SK-N-SH (cell line): Measurements from ENCODE around the gene ABHD1. TPM values are rescaled to one million over a fixed set of nuclear protein-coding genes. Genes with fewer than 3 reads are reported as not detected.

Experiments
- CTCF ChIA-PET: fragments of 300-600, 350-600 bp; formaldehyde crosslinking; extraction: SDS; loops from one replicate; lab custom pipeline; 2021; lab: Yijun Ruan, JAX
- POLR2A ChIA-PET: fragments of 350-600 bp; sonication (Branson Sonifier 250); formaldehyde crosslinking; extraction: SDS; loops from one replicate; lab custom pipeline; 2020; ENCODE audit warnings: antibody characterized with exemption, inconsistent platforms; lab: Yijun Ruan, JAX
- DNase-seq: peaks from one replicate; pipeline ENCODE4 v3.0.0; 2012
- H2AFZ ChIP-seq: fragments of 200-600 bp; sonication (generic); 2 replicates; pipeline ENCODE4 v1.8.1; 2016; ENCODE audit warnings: antibody characterized with exemption, mild to moderate bottlenecking, low read depth
- H3F3A ChIP-seq: fragments of 200-600 bp; sonication (generic); replicated peaks from 2 replicates; pipeline ENCODE3; 2016; ENCODE audit warnings: antibody characterized with exemption, mild to moderate bottlenecking; ENCODE audit not compliant: insufficient read depth
- H3K27ac ChIP-seq, 2 experiments: fragments of 200-500 bp in 1 of 2; fragments of 200-600 bp in 1 of 2; sonication (Bioruptor generic) in 1 of 2; sonication (generic), shearing (Covaris generic) in 1 of 2; 2 replicates each; pipeline versions ENCODE4 v1.5.1 to v1.6.1; 2014 to 2016; ENCODE audit warnings: low read depth in 2 of 2, inconsistent platforms in 1 of 2, low read length in 1 of 2, mild to moderate bottlenecking in 1 of 2, mixed read lengths in 1 of 2
- H3K27me3 ChIP-seq: fragments of 200-600 bp; sonication (generic), shearing (Covaris generic); 2 replicates; pipeline ENCODE4 v1.6.1; 2016; ENCODE audit warnings: mixed run types; ENCODE audit not compliant: insufficient read depth
- H3K36me3 ChIP-seq, 2 experiments: fragments of 200-500 bp in 1 of 2; fragments of 200-600 bp in 1 of 2; sonication (Bioruptor generic) in 1 of 2; sonication (generic) in 1 of 2; replicated peaks in 1 of 2; 2 replicates each; pipeline versions ENCODE3 to v1.5.1; 2014 to 2016; ENCODE audit warnings: low read length in 1 of 2, mild to moderate bottlenecking in 1 of 2; ENCODE audit not compliant: insufficient read depth in 2 of 2, control insufficient read depth in 1 of 2
- H3K4me1 ChIP-seq, 2 experiments: fragments of 200-500 bp in 1 of 2; fragments of 200-600 bp in 1 of 2; sonication (Bioruptor generic) in 1 of 2; sonication (generic), shearing (Covaris generic) in 1 of 2; 2 replicates each; pipeline versions ENCODE4 v1.5.1 to v1.6.1; 2014 to 2016; ENCODE audit warnings: low read depth in 1 of 2, low read length in 1 of 2, mixed run types in 1 of 2; ENCODE audit not compliant: insufficient read depth in 2 of 2, control insufficient read depth in 1 of 2
- H3K4me2 ChIP-seq: fragments of 200-600 bp; sonication (generic), shearing (Covaris generic); 2 replicates; pipeline ENCODE4 v1.6.1; 2017; ENCODE audit warnings: mixed run types
- H3K4me3 ChIP-seq, 2 experiments: fragments of 200-500 bp in 1 of 2; fragments of 200-600 bp in 1 of 2; sonication (Bioruptor generic) in 1 of 2; sonication (generic), shearing (Covaris generic) in 1 of 2; 2 replicates each; pipeline versions ENCODE4 v1.5.1 to v1.8.1; 2014 to 2016; ENCODE audit warnings: low read depth in 2 of 2, inconsistent platforms in 1 of 2, low read length in 1 of 2, mild to moderate bottlenecking in 1 of 2, mixed read lengths in 1 of 2, moderate library complexity in 1 of 2
- H3K79me2 ChIP-seq: fragments of 200-600 bp; sonication (generic); 2 replicates; pipeline ENCODE4 v1.8.1; 2017; ENCODE audit warnings: mild to moderate bottlenecking; ENCODE audit not compliant: insufficient read depth
- H3K9ac ChIP-seq: fragments of 200-600 bp; sonication (generic); 2 replicates; pipeline ENCODE4 v1.6.1; 2017; ENCODE audit warnings: mixed run types
- H3K9me2 ChIP-seq: fragments of 200-600 bp; sonication (generic); 2 replicates; pipeline ENCODE4 v1.6.1; 2017; ENCODE audit warnings: mixed run types
- H3K9me3 ChIP-seq: fragments of 200-600 bp; sonication (generic); 2 replicates; pipeline ENCODE4 v1.6.1; 2017; ENCODE audit warnings: mixed run types, mild to moderate bottlenecking, moderate library complexity
- H4K20me1 ChIP-seq: fragments of 200-600 bp; sonication (generic); 2 replicates; pipeline ENCODE4 v1.6.1; 2017; ENCODE audit warnings: mild to moderate bottlenecking, mixed run types; ENCODE audit not compliant: insufficient read depth
- EP300 ChIP-seq, 2 experiments: IDR thresholded peaks; 2 replicates each; pipeline versions ENCODE4 v1.4.0 to v1.6.1; 2012; ENCODE audit warnings: borderline replicate concordance in 1 of 2, low read depth in 1 of 2, low read length in 1 of 2
- EZH2phosphoT487 ChIP-seq: fragments of 200-600 bp; sonication (generic); IDR thresholded peaks from 2 replicates; pipeline ENCODE4 v1.6.1; 2017; ENCODE audit warnings: low read depth, mixed run types, mild to moderate bottlenecking, antibody characterized with exemption, moderate library complexity, borderline replicate concordance
- FOXJ3 ChIP-seq: sonication (generic); formaldehyde crosslinking; IDR thresholded peaks from 2 replicates; pipeline ENCODE4 v1.5.1; 2020; ENCODE audit warnings: mild to moderate bottlenecking, missing genetic modification reagents
- GABPA ChIP-seq: IDR thresholded peaks from 2 replicates; pipeline ENCODE4 v1.4.0; 2012; ENCODE audit warnings: low read depth, mild to moderate bottlenecking
- RCOR1 ChIP-seq: fragments of 150-350 bp; IDR thresholded peaks from 2 replicates; pipeline ENCODE4 v1.6.1; 2017; ENCODE audit warnings: antibody characterized with exemption, low read length
- RFX5 ChIP-seq: IDR thresholded peaks from 2 replicates; pipeline ENCODE4 v1.6.1; 2012; ENCODE audit warnings: mild to moderate bottlenecking, improper control_type of control experiment, low read length
- TAF1 ChIP-seq: IDR thresholded peaks from 2 replicates; pipeline ENCODE4 v1.6.1; 2012; ENCODE audit warnings: low read depth, mild to moderate bottlenecking, low read length, moderate library complexity, borderline replicate concordance
- WGBS: methylation state at CpG from one replicate; pipeline ENCODE4 v1.1.6; 2017; ENCODE audit warnings: low lambda C conversion rate; 5-methylcytosine and 5-hydroxymethylcytosine counted together
- polyA plus RNA-seq, 3 experiments: library from polyadenylated mRNA; depleted of rRNA; stranded (reverse); fragments of >200 nt; gene quantifications; 2 replicates each; pipeline ENCODE4 v1.2.3, GENCODE V29; 2012
- TF ChIP-seq, protein P1 (sequence below): IDR thresholded peaks from 2 replicates; pipeline ENCODE4 v1.4.0; 2012; ENCODE audit warnings: low read depth, borderline replicate concordance
- TF ChIP-seq, protein P2 (sequence below): IDR thresholded peaks from 2 replicates; pipeline ENCODE4; 2012
- TF ChIP-seq, protein P3 (sequence below): fragments of 150-350 bp; IDR thresholded peaks from 2 replicates; pipeline ENCODE4 v1.6.1; 2017; ENCODE audit warnings: antibody characterized with exemption, low read length, low read depth, borderline replicate concordance
- TF ChIP-seq, protein P4 (sequence below): fragments of 150-350 bp; IDR thresholded peaks from 2 replicates; pipeline ENCODE4 v1.6.1; 2016; ENCODE audit warnings: mild to moderate bottlenecking, low read depth, low read length

The ABHD1 gene
- polyA plus RNA-seq, 1 of the 3 experiments (the other 2 are of a cell fraction): 3.3 TPM

DNA sequence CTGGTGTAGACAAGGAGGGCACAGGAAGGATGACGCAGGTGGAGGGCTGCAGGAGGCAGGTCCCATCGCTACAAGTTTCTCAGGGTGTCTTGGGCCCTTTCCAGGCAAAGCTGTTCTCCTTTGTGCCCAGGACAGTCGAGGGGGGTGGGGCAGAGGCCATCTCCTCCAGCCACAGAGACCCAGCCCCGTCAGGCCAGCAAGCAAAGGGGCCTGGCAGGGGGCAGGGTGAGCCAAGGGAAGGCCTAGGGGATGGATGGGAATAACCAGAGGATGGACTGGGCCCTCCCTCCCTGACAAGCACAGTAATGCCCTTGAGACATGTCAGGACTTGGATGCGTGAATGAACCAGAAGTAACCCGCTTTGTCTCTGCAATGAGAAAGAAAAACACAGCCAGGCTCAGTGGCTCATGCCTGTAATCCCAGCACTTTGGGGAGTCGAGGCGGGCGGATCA is 31.5 kb downstream of the ABHD1 start:
- WGBS: 67% methylated on average over 8 of the region's 9 CpGs
- H3K36me3 ChIP-seq: no peaks in the 10 kb centered on the region
- no peaks in the 10 kb centered on the region for H3K9me3 ChIP-seq
- H3K4me3 ChIP-seq: no peak overlapping the region
- no peak for TF ChIP-seq TAF1
- TF ChIP-seq, protein P1, sequence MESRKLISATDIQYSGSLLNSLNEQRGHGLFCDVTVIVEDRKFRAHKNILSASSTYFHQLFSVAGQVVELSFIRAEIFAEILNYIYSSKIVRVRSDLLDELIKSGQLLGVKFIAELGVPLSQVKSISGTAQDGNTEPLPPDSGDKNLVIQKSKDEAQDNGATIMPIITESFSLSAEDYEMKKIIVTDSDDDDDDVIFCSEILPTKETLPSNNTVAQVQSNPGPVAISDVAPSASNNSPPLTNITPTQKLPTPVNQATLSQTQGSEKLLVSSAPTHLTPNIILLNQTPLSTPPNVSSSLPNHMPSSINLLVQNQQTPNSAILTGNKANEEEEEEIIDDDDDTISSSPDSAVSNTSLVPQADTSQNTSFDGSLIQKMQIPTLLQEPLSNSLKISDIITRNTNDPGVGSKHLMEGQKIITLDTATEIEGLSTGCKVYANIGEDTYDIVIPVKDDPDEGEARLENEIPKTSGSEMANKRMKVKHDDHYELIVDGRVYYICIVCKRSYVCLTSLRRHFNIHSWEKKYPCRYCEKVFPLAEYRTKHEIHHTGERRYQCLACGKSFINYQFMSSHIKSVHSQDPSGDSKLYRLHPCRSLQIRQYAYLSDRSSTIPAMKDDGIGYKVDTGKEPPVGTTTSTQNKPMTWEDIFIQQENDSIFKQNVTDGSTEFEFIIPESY: no peak
- no peak for TF ChIP-seq EZH2phosphoT487
- TF ChIP-seq, protein P2, sequence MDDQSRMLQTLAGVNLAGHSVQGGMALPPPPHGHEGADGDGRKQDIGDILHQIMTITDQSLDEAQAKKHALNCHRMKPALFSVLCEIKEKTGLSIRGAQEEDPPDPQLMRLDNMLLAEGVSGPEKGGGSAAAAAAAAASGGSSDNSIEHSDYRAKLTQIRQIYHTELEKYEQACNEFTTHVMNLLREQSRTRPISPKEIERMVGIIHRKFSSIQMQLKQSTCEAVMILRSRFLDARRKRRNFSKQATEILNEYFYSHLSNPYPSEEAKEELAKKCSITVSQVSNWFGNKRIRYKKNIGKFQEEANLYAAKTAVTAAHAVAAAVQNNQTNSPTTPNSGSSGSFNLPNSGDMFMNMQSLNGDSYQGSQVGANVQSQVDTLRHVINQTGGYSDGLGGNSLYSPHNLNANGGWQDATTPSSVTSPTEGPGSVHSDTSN: no peak
- TF ChIP-seq GABPA: no peak
- TF ChIP-seq RFX5: no peak
- TF ChIP-seq, protein P3, sequence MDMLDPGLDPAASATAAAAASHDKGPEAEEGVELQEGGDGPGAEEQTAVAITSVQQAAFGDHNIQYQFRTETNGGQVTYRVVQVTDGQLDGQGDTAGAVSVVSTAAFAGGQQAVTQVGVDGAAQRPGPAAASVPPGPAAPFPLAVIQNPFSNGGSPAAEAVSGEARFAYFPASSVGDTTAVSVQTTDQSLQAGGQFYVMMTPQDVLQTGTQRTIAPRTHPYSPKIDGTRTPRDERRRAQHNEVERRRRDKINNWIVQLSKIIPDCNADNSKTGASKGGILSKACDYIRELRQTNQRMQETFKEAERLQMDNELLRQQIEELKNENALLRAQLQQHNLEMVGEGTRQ: no peak
- TF ChIP-seq, protein P4, sequence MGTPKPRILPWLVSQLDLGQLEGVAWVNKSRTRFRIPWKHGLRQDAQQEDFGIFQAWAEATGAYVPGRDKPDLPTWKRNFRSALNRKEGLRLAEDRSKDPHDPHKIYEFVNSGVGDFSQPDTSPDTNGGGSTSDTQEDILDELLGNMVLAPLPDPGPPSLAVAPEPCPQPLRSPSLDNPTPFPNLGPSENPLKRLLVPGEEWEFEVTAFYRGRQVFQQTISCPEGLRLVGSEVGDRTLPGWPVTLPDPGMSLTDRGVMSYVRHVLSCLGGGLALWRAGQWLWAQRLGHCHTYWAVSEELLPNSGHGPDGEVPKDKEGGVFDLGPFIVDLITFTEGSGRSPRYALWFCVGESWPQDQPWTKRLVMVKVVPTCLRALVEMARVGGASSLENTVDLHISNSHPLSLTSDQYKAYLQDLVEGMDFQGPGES: no peak
- H2AFZ ChIP-seq: no peak overlapping the region
- ChIA-PET CTCF (interaction anchor here (0.6 to 7.4 kb wide), 7 partner anchors 10 to 109 kb away, joined by 3 to 56 read pairs (median 3); no protein-coding TSS in a partner anchor), POLR2A (no interaction called here)
- H3K9ac ChIP-seq: no peak overlapping the region
- no peaks in the 10 kb centered on the region for H3F3A ChIP-seq
- H3K27me3 ChIP-seq: no peaks in the 10 kb centered on the region
- H3K79me2 ChIP-seq: no peaks in the 10 kb centered on the region
- H4K20me1 ChIP-seq: no peaks in the 10 kb centered on the region
- H3K27ac ChIP-seq: no peak overlapping the region
- no peaks in the 10 kb centered on the region for H3K4me1 ChIP-seq
- no peak overlapping the region for H3K4me2 ChIP-seq
- no peaks in the 10 kb centered on the region for H3K9me2 ChIP-seq
- DNase-seq: no peak

DNA sequence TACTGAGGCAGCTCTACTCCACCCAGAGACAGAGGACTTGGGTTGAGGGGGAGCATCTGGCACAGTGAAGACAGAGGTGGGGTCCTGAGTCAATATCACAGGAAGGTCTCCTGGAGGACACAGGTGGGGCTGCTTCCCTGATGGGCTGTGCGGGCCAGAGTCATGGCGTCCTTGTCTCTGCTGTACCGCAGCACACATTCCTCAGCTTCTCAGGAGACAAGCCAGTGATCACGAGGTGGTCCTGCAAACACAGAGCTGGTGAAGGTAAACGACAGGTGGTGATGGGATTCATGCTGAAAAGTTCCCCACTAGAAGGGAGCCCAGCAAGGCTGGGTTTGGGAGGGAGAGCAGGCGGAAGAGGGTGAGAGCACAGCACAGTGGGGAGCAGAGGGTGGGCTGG is 34.9 kb downstream of the ABHD1 start:
- WGBS: 74% methylated on average over 6 of the region's 6 CpGs
- TF ChIP-seq FOXJ3 (CRISPR knock-in tag) (no peak), RCOR1 (no peak), GABPA (no peak), EP300 (IDR thresholded peaks at IDR 0.05; ENCODE audit: borderline replicate concordance in 1 of 2, low read depth in 1 of 2, low read length in 1 of 2) (no peak)
- Histone ChIP-seq H3K9ac (no peak overlapping the region), H2AFZ (no peak overlapping the region), H3K27ac (no peak overlapping the region), H3K4me1 (no peaks in the 10 kb centered on the region), H4K20me1 (no peaks in the 10 kb centered on the region), H3K79me2 (no peaks in the 10 kb centered on the region), H3K36me3 (no peaks in the 10 kb centered on the region), H3F3A (no peaks in the 10 kb centered on the region), H3K9me2 (no peaks in the 10 kb centered on the region), H3K9me3 (no peaks in the 10 kb centered on the region), H3K4me2 (no peak overlapping the region), H3K27me3 (no peaks in the 10 kb centered on the region), H3K4me3 (no peak overlapping the region)
- POLR2A ChIA-PET: interaction anchor here (0.9 kb wide), 1 partner anchor 19 kb away, joined by 3 read pairs; the partner anchor contains the start of gene PRR30
- no peak for DNase-seq
- CTCF ChIA-PET: interaction anchor here (0.5 to 6.9 kb wide), 10 partner anchors 9 to 1655 kb away, joined by 3 to 58 read pairs (median 6); partner anchors contain the start of genes CGREF1 and TCF23
